Muscle of arm (tissue), 12 donors: ENCODE results near the gene TMEM170A. TPM values are rescaled to one million over a fixed set of nuclear protein-coding genes. Genes with fewer than 3 reads are reported as not detected.
A peak's percentile ranks its signal among the peaks of the same experiment; 100 is the strongest.

Source experiments
- DNase-seq: peaks from one replicate; pipeline ENCODE4 v3.0.0-alpha.2; 2013
- polyA plus RNA-seq, 12 donors: library from polyadenylated mRNA; unstranded; fragments of 120-200 nt; gene quantifications; one replicate each; pipeline ENCODE4 v1.2.1, GENCODE V29; 2013; ENCODE audit not compliant: insufficient read length in 12 of 12

The TMEM170A gene
- polyA plus RNA-seq, 12 donors = 17.3 to 28.8 (median 20.4) TPM; not detected in 1

GRCh38 chr16:75413951-75414350 is 50.5 kb downstream of the TMEM170A start:
- DNase-seq = no peak

DNA sequence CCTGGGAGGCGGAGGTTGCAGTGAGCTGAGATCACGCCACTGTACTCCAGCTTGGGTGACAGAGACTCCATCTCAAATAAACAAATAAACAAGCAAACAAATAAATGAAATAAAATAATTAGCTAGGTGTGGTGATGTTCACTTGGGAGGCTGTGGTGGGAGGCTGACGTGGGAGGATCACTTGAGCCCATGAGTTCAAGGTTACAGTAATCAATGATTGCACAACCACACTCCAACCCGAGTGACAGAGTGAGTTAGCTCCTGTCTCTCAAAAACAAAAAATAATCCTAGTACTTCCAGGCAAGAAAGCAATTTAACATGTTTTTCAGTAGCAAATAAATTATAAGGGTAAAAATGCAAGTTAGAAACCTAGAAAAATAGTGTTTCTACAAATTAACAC is 57.5 kb downstream of the TMEM170A start:
- no peak for DNase-seq

DNA sequence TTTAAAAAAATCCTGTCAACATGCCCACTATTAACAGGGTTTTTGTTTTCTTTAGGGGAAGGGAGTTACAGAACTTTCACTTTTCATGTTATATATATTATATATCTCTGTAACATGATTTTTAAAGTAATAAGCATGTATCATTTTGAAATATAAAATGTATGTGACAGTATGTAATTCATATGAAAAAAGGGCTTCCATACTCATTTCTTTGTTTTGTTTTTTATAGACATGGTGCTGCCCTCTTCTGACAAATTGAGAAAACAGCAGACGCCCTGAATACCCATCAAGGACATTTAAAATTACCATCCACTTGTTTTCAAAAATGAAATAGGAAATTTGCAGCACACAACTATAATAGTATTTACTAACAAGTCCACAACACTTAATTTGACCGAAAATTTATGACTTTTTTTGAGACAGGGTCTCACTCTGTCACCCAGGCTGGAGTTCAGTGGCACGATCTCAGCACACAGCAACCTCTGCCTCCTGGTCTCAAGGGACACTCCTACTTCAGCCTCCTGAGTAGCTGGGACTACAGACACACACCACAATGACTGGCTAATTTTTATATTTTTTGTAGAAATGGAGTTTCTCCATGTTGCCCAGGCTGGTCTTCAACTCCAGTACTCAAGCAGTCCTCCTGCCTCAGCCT is 61.5 kb downstream of the TMEM170A start:
- DNase-seq = no peak

DNA sequence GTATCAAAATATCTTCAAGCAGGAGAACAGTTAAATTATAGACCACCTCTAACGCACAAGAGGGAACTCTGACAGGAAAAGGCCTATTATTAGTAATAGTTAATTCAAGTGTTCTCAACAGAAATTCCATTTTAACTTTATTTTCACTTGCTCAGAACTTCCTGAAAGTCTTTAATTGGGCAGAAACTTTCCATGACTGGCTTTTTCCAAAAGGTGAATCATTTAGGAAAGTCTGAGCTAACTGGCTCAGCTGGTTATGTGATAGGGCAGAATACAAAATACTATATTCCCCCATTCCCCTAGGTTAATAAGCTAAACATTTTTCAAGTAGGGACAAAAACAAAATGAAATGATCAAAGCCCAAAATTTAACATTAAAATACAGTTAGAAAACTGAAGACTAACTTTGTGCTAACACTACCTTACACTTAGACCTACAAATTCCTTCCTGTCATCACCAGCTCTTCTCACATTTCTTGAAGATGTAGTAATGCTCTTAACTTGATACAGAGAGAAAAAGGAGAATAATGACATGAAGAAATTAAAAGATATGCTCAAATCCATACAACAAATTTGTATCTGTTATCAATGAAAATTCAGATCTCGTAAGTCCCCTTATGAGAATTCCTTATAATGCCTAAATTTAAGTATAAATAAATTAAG is 62.2 kb downstream of the TMEM170A start:
- DNase-seq = peak; percentile 62

GRCh38 chr16:75401691-75402090 is 62.8 kb downstream of the TMEM170A start:
- no peak for DNase-seq

GRCh38 chr16:75398333-75398732 is 66.2 kb downstream of the TMEM170A start:
- no peak for DNase-seq

GRCh38 chr16:75394941-75395340 is 69.5 kb downstream of the TMEM170A start:
- DNase-seq = peak; percentile 21

Other genes with a start within 250 kb of the TMEM170A start
- gene CTRB1, start 245.7 kb downstream of the TMEM170A start, polyA plus RNA-seq = under 1 TPM in 4 of 12 donors, not detected in 8; 0.26 to 0.72 (median 0.51) TPM
- 10 to 100 TPM in 11 of 12 donors, not detected in 1; 36.4 to 86.5 (median 42.8) TPM for gene BCAR1, start 213.1 kb downstream of the TMEM170A start, polyA plus RNA-seq
- 100 to 1,000 TPM in 3 of 12 donors, 10 to 100 TPM in 8, not detected in 1; 69.9 to 127 (median 91.3) TPM for gene CFDP1, start 31.2 kb downstream of the TMEM170A start, polyA plus RNA-seq
- 1 to 10 TPM in 11 of 12 donors, not detected in 1; 1.4 to 4.1 (median 2.3) TPM for gene CHST6, start 30.8 kb upstream of the TMEM170A start, polyA plus RNA-seq
- under 1 TPM in 10 of 12 donors, not detected in 2; 0.07 to 0.56 (median 0.24) TPM for gene CHST5, start 71.4 kb upstream of the TMEM170A start, polyA plus RNA-seq
- gene TMEM231, start 91.6 kb upstream of the TMEM170A start, polyA plus RNA-seq = 10 to 100 TPM in 3 of 12 donors, 1 to 10 TPM in 8, not detected in 1; 6.0 to 17.0 (median 8.3) TPM
- 100 to 1,000 TPM in 10 of 12 donors, 10 to 100 TPM in 1, not detected in 1; 81.4 to 204 (median 138) TPM for gene GABARAPL2, start 101.7 kb upstream of the TMEM170A start, polyA plus RNA-seq
- gene ADAT1, start 158.6 kb upstream of the TMEM170A start, polyA plus RNA-seq = 10 to 100 TPM in 11 of 12 donors, not detected in 1; 28.1 to 46.1 (median 32.4) TPM
- gene KARS1, start 183.0 kb upstream of the TMEM170A start, polyA plus RNA-seq = 100 to 1,000 TPM in 10 of 12 donors, 10 to 100 TPM in 1, not detected in 1; 93.5 to 142 (median 126) TPM
- 100 to 1,000 TPM in 1 of 12 donors, 10 to 100 TPM in 10, not detected in 1; 57.5 to 105 (median 64.6) TPM for gene TERF2IP, start 183.1 kb upstream of the TMEM170A start, polyA plus RNA-seq
- gene CPHXL2, start 212.3 kb upstream of the TMEM170A start, polyA plus RNA-seq = under 1 TPM in 4 of 12 donors, not detected in 8; 0.15 to 0.34 (median 0.28) TPM
- gene DUXB, start 236.8 kb upstream of the TMEM170A start, polyA plus RNA-seq = under 1 TPM in 1 of 12 donors, not detected in 11; 0.22 TPM